Measurements from ENCODE around the gene ARMCX5.

ARMCX5 gene

DNA sequence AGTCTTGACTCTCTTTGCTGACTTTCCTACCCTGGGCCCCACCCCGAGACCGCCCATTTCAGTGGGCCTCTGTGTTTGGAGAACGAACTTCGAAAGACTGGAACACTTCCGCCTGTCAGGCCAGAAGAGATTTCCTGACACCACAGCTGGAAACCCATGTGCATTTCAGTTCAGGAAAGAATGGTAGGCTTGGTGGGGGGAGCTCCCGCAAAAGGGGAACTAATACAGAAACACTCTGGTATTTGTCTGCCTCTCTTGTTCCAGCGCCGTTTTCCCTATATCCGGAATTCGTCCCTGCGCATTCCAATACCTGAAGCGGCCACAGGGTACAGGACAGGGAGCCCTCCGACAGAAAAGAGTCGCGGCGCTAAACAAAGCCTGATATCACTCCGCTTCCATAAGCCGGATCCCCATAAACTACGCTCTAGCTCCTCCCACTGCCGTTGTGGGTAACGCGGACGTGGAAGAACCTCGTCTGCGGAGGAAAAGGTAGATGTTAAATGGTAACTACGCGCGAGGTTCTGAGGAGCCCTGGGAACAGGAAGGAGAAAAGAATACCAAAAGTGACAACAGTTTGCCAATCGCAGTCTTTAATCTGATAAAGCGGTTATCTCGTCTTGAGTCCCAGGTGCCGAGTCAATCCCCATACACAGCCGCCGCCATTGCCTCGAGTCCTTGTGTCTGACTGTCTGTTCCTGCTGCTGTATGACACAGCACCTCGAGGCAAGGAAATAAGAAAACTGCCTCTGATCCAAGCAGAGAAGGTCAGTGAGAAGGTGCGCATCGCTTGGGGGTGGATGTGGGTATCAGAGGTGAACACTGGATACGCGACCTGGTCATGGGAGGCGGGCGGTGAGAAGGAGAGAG lies at the start of gene ARMCX5:
TSS of gene ARMCX5 (plus strand) at position 432 of the 867 bp plus-strand sequence. CDS start 2,627 bp downstream, outside the sequence.
- DNase-seq (ENCODE audit: low read depth in 2 of 2) = peak; percentile 49 to 56

DNA sequence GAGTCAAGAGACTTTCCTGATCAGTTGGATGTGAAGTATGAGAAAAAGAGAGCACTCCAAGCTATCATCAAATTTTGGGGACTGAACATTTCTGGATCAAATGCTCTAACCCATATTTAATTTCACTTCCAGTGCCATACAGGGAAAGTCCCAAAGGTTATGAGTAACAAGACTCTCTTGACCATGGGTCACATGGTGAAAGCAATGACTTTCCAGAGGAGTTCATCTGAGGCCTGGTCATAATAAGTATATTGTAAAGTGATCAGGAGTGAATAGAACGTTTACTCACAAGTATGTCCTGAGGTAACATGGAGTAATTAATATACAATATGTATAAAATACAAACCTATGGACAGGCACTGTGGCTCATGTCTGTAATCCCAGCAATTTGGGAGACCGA lies 40.7 kb upstream of the ARMCX5 start:
- DNase-seq (ENCODE audit: low read depth in 2 of 2) = no peak

DNA sequence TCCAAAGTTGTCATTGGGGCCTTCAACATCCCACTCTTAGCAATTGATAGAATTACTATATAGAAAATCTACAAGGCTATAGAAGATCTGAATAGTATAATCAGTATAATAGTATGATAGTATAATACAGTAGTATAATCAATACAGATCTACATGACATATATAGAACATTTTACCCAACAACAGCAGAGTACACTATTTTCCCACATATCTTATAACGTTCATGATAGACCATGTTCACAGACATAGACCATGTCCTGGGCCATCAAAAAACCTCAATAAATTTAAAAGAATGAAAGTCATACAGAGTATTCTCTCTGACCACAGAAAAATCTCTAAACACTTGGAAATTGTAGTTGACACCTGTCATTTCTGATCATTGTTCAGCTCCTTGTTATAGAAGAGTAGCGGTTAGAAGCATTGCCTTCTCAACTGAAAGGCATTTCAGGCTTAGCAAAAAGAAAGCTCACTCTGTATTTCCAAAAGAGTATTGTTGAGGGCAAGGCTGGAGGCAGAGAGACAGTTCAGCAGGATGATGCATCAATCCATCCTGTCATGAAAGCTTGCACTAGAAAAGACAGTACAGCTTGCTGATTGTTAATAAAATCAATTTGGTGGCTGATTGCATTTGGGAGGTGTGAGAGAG lies 38.8 kb upstream of the ARMCX5 start:
- DNase-seq (ENCODE audit: low read depth in 2 of 2) = no peak

DNA sequence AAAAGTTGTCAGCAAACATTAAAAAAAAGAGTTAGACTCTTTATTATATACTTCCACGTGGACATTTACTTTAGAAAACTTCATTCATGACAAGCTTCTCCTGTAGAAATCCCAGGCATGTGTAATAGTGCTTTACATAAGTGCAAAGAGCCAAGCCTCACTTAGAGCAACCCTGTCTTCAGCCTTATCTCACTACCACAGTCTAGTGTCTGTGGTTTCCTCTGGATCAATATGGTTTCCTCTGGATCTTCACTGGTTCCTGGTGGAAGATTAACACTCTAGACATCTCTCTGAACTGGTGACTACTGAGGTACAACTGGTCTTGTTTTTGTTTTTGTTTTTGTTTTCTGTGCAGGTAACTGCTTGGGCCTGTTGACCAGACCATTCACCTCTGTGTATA lies 18.4 kb upstream of the ARMCX5 start:
- DNase-seq (ENCODE audit: low read depth in 2 of 2) = no peak

DNA sequence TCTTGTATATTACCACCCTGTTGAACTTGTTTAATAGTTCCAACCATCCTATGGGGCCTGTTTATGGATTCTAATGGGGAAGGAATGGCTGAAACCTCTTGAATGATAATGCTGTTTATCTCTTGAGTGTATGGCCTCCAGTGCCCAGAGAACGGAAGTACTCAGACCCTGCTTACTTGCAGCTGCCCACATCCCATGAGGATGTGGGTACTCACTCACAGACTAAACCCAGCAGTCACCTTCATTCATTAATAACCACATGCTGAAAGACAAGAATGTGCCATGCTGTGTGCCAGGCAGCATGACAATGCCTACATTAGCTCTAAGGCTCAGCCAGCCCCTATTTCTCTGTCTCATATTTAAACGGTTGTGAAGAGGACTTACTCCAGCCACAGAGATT lies 5.9 kb upstream of the ARMCX5 start:
- no peak for DNase-seq (ENCODE audit: low read depth in 2 of 2)

DNA sequence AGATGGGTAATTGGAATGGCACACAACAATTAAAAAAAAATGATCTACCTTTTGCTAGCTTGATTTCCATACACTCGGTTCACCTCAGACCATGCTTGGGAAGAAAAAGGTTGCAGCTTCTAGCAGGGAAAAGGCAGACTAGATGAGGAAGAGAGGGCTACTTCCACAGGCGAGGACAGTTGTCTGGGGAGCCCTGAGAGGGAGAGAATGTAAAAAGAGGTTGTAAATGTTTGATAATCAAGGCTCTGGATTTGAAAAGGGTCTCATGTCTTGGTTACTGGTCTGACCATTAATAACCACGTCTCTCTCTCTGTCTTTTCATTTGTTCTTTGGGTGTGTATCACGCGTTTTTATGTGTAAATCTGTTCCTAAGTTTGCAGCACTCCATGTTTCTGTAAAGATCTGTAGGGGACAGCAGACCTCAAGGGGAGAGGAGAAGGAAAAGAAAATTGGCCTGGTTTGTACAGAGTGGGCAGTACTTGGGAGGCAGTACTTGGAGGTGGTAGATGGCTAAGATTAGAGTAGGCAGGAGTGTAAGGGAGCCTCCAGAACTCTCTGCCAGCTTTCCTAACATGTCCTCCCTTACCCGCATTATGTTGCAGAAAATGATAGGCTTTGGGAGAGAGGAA lies 750 bp downstream of the ARMCX5 start:
- DNase-seq (ENCODE audit: low read depth in 2 of 2) = no peak

DNA sequence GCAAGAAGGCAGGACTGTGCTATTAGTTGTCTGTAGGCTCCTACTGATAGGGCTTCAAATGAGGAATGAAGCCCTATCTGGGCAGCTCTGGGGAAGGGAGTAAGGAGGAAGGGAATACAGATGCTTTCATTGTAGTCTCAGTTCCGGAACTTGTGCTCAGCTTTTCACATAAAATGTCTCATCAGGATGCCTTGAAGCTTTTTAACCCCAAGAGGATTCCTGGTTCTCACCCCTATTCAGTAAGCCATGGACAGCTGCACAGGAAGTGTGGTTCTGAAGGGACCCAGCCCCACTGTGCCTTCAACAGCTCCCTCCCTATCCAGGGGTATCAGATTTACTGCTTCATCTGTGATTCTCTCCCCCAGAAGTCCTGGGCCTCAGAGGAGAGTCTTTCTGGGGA lies 5.0 kb downstream of the ARMCX5 start:
- DNase-seq (ENCODE audit: low read depth in 2 of 2) = no peak

DNA sequence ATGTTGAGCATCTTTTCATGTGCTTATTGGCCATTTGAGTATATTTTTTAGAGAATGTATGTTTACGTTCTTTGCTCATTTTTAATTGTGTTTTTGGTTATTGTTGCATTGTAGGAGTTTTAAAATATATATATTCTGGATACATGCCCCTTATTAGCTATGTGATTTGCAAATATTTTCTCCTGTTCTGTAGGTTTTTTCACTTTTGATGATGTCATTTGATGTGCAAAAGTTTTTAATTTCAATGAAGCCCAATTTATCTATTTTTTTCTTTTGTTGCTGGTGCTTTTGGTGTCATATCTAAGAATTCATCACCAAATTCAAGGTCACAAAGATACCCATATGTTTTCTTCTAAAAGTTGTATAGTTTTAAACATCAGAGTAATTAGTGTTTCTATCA lies 6.8 kb downstream of the ARMCX5 start:
- DNase-seq (ENCODE audit: low read depth in 2 of 2) = no peak

DNA sequence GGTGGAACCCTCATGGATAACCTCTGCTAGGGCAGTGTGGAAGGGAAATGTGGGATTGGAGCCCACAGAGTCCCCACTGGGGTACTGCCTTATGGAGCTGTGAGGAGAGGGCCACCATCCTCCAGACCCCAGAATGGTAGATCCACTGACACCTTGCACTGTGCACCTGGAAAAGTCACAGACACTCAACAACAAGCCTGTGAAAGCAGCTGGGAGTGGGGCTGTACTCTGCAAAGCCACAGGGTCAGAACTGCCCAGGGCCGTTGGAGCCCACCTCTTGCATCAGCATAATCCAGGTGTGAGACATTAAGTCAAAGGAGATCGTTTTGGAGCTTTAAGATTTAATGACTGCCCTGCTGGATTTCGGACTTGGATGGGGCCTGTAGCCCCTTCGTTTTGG lies 11.6 kb downstream of the ARMCX5 start:
- no peak for DNase-seq (ENCODE audit: low read depth in 2 of 2)

DNA sequence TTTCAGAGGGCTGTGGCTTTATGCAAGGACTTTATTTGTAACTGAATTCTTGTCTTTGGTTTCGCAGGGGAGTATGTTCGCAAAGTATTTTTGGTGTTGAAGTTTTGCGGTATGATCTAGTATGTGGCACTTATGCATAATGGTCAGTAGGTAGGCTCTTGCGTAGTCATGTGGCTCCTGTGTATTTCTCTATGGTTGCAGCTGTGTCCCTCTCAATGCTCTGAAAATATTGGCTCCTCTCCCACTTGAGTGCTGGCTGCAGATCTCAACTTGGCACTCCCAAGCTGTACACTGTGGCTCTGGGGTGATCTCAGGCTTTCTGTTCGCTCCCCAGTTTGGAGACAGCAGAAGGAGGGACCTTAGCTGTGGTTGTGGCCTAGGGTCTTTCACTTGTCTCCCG lies 24.8 kb downstream of the ARMCX5 start:
- no peak for DNase-seq (ENCODE audit: low read depth in 2 of 2)

DNA sequence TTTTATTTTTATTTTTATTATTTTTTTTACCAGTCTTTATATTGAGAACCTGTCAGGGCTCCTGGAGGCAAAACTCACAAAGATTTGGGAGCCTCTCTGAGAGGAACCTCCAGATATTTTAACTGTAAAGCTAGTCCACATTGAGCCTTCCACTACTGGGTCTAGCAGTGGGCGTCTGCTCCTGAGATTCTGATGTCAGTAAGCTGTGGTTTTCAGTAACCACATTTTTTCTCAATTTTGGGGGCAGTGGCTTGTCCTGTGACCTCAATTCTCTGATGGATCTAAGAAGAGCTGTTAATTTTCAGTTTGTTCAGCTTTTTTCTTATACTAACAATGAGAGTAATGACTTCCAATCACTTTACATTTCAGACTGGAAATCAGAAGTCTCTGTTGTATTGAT lies 28.3 kb downstream of the ARMCX5 start:
- DNase-seq (ENCODE audit: low read depth in 2 of 2) = no peak

DNA sequence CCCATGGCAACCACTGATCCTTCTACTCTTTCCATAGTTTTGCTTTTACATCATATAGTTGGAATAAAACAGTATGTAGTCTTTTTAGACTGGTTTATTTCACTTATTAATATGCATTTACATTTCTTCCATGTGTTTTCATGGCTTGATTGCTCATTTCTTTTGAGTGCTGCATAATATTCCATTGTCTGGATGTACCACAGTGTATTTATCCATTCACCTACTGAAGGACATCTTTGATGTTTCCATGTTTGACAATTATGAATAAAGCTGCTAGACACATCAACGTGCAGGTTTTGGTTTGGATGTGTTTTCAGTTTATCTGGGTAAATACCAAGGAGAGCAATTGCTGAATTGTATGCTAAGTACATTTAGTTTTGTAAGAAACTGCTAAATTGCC lies 38.2 kb downstream of the ARMCX5 start:
- DNase-seq (ENCODE audit: low read depth in 2 of 2) = no peak

DNA sequence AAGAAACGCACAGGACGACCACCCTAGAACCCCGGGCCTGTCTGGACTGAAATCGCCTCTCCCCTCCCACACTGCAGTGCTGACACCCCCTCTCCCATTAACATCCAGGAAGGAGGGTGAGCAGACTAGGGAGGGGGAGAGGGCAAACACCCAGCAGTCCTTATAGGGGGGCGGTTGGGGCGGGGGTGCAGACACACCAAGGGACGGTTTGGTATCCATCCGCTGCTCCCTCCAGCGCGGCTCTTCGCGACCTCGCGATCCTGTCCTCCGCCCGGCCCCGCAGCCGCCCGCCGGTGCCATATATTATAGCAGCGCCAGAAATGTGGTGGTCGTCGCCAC lies 51.6 kb downstream of the ARMCX5 start:
- no peak for DNase-seq (ENCODE audit: low read depth in 2 of 2)

DNA sequence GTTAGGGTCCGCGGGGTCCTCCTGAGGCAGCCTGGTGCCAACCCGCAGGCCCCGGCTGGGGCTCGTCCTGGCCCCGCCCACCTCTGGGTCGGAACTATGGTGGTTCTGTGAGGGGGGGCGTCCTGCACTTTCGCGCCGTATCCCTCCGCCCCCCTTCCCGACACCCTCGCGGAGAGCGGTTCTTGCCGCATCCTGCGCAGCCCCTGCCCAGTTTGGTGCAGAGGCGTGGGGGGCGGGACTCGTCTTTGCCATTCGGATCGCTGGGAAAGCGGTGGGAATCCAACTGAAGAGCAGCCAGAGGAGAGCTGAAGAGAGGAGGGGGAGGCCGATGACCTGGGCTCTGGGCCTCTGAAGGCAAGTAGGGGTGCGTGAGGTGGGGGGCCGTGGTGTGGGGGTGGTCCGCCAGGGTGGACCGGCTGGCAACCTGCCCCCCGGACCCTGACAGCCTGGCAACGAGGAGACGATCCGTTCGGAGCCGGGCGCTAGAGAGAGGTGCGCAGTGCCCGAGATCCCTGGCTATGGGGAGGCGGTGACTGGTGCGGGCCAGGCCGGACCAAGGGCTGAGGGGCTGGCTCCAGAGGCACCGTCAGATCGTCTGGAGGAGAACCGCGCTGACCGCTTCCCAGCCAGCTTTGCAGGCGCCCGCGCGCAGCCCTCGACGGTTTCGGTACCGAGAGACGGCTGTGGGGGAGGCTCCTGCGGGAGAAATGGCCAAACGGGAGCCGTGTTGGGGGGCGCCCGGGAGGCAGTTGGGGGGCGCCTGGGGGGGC lies 52.1 kb downstream of the ARMCX5 start, which contains the start of gene GPRASP1:
TSS of gene GPRASP1 (plus strand) at position 242 of the 770 bp plus-strand sequence. CDS start 2,431 bp downstream, outside the sequence.
- DNase-seq (ENCODE audit: low read depth in 2 of 2) = peak; percentile 9 to 24

DNA sequence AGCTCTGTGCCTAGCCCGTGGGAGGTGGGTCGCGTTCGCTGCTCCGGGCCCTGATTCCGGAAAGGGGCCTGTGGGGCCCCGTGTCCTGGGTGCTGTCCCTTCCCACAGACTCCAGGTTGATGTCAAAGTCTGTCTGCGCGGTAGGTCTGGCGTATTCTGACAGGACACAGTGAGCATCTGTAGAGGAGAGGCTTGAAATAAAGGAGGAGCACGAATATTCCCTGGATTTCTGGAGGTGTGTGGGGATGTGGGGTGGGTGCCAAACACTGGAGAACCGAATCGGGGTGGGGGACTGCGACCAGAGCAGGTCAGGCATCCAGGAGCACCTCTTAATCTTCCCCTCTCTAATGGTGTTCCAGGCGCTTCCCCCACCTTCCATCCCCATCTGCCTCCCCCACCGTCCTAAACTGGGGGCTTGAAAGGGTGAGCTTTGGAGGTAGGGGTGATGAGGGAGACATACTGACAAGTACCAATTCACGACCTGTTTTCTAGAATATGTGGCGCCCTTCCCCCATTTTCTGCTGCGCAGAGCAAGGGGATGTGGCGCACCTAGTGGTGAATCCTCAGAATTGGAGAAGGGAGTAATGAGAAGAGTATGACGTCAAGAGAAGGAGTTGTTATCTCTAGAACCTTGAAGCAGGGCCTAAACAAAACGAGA lies 52.8 kb downstream of the ARMCX5 start:
- DNase-seq (ENCODE audit: low read depth in 2 of 2) = peak in 1 of 2 experiments; percentile 6

Measured in stimulated activated CD4-positive, alpha-beta T cell treated with anti-CD3 and anti-CD28 coated beads, Interleukin-12 subunit alpha, Interleukin-12 subunit beta, amount 100 ng/mL, for 24 hours (primary cell).